GM10266 (cell line): Measurements from ENCODE around the gene HLX.
A peak's percentile ranks its signal among the peaks of the same experiment; 100 is the strongest.

Source experiments
- DNase-seq: peaks from one replicate; pipeline ENCODE4 v3.0.0; 2012; ENCODE audit errors: extremely low spot score
- TF ChIP-seq, protein P1 (sequence below): IDR thresholded peaks from 2 replicates; pipeline ENCODE4 v1.5.1; 2012; ENCODE audit warnings: mild to moderate bottlenecking, low read depth; ENCODE audit not compliant: control insufficient read depth, insufficient read depth; ENCODE audit errors: missing control alignments

The HLX gene, protein sequence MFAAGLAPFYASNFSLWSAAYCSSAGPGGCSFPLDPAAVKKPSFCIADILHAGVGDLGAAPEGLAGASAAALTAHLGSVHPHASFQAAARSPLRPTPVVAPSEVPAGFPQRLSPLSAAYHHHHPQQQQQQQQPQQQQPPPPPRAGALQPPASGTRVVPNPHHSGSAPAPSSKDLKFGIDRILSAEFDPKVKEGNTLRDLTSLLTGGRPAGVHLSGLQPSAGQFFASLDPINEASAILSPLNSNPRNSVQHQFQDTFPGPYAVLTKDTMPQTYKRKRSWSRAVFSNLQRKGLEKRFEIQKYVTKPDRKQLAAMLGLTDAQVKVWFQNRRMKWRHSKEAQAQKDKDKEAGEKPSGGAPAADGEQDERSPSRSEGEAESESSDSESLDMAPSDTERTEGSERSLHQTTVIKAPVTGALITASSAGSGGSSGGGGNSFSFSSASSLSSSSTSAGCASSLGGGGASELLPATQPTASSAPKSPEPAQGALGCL

DNA sequence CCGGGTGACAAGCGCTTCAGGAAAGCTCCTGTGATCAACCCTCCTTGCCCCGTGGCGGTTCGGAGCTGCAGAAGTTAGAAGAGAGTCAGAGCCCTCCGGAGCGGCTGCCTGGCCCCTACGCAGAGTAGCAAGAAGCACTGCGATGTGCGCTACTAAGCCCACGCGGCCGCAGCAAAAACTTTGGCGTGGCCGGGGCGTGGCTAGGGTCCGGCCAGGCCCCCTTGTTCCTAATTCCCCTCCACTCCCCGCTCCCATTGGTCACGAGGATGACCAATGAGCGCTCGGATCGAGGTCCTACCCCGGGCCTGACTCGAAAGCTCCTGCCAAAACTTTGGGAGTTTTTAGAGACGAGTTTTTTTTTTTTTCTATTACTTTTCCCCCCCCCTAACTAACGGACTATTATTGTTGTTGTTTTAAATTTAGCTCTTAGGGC is at the start of gene HLX:
Gene HLX (plus strand): TSS at position 368 of the 433 bp plus-strand sequence. CDS start 415 bp downstream, outside the sequence.
- peak; percentile 88 for DNase-seq
- TF ChIP-seq, protein P1, sequence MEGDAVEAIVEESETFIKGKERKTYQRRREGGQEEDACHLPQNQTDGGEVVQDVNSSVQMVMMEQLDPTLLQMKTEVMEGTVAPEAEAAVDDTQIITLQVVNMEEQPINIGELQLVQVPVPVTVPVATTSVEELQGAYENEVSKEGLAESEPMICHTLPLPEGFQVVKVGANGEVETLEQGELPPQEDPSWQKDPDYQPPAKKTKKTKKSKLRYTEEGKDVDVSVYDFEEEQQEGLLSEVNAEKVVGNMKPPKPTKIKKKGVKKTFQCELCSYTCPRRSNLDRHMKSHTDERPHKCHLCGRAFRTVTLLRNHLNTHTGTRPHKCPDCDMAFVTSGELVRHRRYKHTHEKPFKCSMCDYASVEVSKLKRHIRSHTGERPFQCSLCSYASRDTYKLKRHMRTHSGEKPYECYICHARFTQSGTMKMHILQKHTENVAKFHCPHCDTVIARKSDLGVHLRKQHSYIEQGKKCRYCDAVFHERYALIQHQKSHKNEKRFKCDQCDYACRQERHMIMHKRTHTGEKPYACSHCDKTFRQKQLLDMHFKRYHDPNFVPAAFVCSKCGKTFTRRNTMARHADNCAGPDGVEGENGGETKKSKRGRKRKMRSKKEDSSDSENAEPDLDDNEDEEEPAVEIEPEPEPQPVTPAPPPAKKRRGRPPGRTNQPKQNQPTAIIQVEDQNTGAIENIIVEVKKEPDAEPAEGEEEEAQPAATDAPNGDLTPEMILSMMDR, result no peak

DNA sequence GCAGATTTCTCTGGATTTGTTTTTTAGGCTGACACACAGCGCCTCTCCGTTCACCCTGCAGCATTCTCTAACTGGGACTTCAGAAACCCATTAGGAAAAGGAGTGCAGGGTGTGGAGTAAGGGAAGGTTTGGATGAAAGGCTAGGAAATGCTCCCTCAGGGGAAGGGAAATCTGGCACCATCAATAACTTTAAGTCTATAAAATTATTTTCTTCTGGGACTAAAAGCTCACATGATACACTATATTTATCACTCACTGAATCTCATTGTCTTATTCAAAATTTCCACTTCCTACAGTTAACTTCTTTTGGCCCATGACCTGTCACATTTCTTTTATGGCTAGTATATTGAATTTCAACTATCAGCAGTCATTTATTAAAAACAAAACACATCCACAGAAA is 45.8 kb upstream of the HLX start:
- DNase-seq, result no peak
- TF ChIP-seq, protein P1, result no peak

DNA sequence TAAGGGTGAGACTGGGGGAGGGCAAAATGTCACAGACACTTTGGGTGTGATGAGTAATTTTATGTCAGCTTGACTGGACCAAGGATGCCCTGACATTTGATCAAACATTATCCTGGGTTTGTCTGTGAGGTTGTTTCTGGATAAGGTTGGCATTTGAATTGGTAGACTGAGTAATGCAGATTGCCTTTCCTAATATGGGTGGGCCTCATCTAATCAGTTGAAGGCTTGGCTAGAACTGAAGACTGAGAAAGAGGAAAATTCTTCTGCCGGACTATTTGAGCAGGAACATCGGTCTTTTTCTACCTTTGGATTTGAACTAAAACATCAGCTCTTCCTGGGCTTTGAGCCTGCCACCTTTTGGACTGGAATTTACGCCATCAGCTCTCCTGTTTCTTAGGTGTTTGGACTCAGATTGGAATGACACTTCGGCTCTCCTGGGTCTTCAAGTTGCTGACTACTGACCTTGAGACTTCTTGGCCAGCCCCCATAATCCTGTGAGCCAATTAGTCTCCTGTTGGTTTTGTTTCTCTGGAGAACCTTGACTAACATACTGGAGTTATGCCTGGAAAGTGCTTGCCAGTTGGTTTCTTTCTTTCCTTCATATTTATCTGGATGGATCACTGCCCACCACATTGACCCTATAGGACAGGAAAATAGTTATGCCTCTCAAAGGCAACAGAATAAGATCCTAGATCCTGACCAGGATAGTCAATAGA is 44.9 kb upstream of the HLX start:
- TF ChIP-seq, protein P1, result no peak
- DNase-seq, result no peak

DNA sequence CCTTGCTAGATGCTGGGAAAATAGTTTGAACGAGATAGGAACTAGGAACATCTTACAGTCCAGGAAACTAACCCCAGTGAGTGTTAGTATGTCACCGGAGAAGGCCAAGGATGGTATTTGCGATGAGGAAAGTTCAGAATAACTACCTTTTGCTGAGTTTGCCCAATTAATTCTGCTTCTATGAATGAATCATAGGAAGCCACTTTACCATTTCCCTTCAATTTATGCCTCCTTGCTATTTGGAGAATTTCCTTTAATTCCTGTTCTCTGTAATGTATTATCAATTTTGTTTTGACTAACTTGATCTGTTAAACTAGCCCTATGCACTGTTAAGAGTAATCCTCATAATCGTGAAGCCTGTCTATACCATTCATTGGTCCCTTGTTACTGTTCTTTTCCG is 40.7 kb upstream of the HLX start:
- no peak for DNase-seq
- TF ChIP-seq, protein P1, result no peak

DNA sequence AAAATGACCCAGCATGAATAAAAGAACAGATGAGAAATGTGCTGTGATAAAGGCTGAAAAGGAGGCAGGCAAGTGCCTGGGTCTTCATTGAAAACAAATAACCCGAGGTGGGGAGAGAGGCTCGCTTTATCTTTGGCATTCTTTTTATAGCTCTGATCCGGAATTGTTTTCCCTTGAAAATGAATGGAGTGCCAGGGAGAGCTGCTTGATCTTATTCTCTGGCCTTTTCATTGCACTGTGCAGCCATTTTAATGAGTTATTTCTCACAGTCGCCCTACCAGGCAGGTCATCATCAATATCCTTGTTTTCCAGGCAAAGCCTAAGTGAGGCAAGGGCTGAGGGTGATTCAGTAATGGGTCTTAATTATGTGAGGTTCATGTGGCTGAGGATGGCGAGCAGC is 39.8 kb upstream of the HLX start:
- DNase-seq, result no peak
- TF ChIP-seq, protein P1, result no peak

DNA sequence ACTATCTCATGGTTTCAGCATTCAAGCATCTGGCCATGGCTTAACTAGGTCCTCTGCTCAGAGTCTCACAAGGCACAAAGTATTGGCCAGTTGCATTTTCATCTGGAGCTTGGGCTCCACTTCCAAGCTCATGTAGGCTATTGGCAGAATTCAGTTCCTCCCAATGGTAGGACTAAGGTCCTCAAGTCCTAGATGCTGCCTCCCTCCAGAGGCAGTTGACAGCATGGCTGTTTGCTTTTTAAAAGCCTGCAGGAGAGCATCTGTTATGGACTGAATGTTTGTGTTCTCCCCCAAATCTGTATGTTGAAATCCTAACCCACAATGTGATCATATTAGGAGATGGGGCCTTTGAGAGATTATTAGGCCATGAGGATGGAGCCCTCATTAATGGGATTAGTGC is 38.0 kb upstream of the HLX start:
- TF ChIP-seq, protein P1, result no peak
- no peak for DNase-seq
